GM19372 (cell line): ENCODE data around the gene TP63.

ENCODE experiments used
- ATAC-seq: cut with Tn5 transposase; IDR thresholded peaks from one replicate; pipeline ENCODE4 v1.9.1; 2021; ENCODE audit warnings: mild to moderate bottlenecking, low read depth, moderate library complexity; ENCODE audit not compliant: unreplicated experiment

TP63 gene

GRCh38 chr3:189771842-189772450 lies 140.8 kb downstream of the TP63 start:
- ATAC-seq = no peak

- ATAC-seq = no peak
These were observed 141.4 kb downstream of the TP63 start for GRCh38 chr3:189772584-189772983.

- ATAC-seq = no peak
These were observed 141.9 kb downstream of the TP63 start for GRCh38 chr3:189773056-189773455.

- no peak for ATAC-seq
These were observed 145.1 kb downstream of the TP63 start for GRCh38 chr3:189776149-189776824.

GRCh38 chr3:189778340-189778950 lies 147.3 kb downstream of the TP63 start:
- ATAC-seq = peak; percentile 57

- no peak for ATAC-seq
These were observed 148.0 kb downstream of the TP63 start for GRCh38 chr3:189779166-189779565.

GRCh38 chr3:189780546-189781270 lies 149.5 kb downstream of the TP63 start:
- no peak for ATAC-seq

GRCh38 chr3:189781415-189781814 lies 150.2 kb downstream of the TP63 start:
- ATAC-seq = no peak

- ATAC-seq = no peak
These were observed 155.4 kb downstream of the TP63 start for GRCh38 chr3:189786479-189787064.

GRCh38 chr3:189787191-189787590 lies 156.0 kb downstream of the TP63 start:
- no peak for ATAC-seq

- ATAC-seq = no peak
These were observed 156.4 kb downstream of the TP63 start for GRCh38 chr3:189787632-189788031.

- ATAC-seq = no peak
These were observed 158.2 kb downstream of the TP63 start for GRCh38 chr3:189789432-189789831.

GRCh38 chr3:189790658-189791057 lies 159.5 kb downstream of the TP63 start:
- no peak for ATAC-seq

- ATAC-seq = no peak
These were observed 161.1 kb downstream of the TP63 start for GRCh38 chr3:189792046-189792929.

GRCh38 chr3:189794518-189794917 lies 163.3 kb downstream of the TP63 start:
- no peak for ATAC-seq

GRCh38 chr3:189797103-189797750 lies 166.0 kb downstream of the TP63 start:
- ATAC-seq = no peak

GRCh38 chr3:189799366-189799765 lies 168.2 kb downstream of the TP63 start:
- ATAC-seq = no peak

GRCh38 chr3:189800436-189800835 lies 169.2 kb downstream of the TP63 start:
- no peak for ATAC-seq

- ATAC-seq = no peak
These were observed 172.1 kb downstream of the TP63 start for GRCh38 chr3:189803254-189803653.
